Fibroblast of mammary gland (primary cell): ENCODE measurements around the gene ZSWIM6.
A peak's percentile ranks its signal among the peaks of the same experiment; 100 is the strongest.

Experiments
- DNase-seq: peaks from one replicate; pipeline ENCODE4 v3.0.0-alpha.2; 2010; ENCODE audit warnings: low read depth
- H3K4me3 ChIP-seq: 2 replicates; pipeline ENCODE4 v1.5.1; 2011; ENCODE audit warnings: low read depth, mild to moderate bottlenecking, low read length, moderate library complexity; ENCODE audit not compliant: control insufficient read depth
- TF ChIP-seq, protein P1 (sequence below): conservative IDR thresholded peaks from 2 replicates; pipeline ENCODE4 v1.5.1; 2011; ENCODE audit warnings: low read depth, low read length, inconsistent platforms; ENCODE audit not compliant: control insufficient read depth, insufficient read depth

ZSWIM6 gene

GRCh38 chr5:61304590-61305381 lies 27.3 kb upstream of the ZSWIM6 start:
- H3K4me3 ChIP-seq, result no peak overlapping the region
- TF ChIP-seq, protein P1, sequence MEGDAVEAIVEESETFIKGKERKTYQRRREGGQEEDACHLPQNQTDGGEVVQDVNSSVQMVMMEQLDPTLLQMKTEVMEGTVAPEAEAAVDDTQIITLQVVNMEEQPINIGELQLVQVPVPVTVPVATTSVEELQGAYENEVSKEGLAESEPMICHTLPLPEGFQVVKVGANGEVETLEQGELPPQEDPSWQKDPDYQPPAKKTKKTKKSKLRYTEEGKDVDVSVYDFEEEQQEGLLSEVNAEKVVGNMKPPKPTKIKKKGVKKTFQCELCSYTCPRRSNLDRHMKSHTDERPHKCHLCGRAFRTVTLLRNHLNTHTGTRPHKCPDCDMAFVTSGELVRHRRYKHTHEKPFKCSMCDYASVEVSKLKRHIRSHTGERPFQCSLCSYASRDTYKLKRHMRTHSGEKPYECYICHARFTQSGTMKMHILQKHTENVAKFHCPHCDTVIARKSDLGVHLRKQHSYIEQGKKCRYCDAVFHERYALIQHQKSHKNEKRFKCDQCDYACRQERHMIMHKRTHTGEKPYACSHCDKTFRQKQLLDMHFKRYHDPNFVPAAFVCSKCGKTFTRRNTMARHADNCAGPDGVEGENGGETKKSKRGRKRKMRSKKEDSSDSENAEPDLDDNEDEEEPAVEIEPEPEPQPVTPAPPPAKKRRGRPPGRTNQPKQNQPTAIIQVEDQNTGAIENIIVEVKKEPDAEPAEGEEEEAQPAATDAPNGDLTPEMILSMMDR, result no peak
- peak; percentile 94 for DNase-seq

GRCh38 chr5:61306531-61307131 lies 25.4 kb upstream of the ZSWIM6 start:
- H3K4me3 ChIP-seq, result peak overlapping the region; percentile 3
- TF ChIP-seq, protein P1, result no peak

DNA sequence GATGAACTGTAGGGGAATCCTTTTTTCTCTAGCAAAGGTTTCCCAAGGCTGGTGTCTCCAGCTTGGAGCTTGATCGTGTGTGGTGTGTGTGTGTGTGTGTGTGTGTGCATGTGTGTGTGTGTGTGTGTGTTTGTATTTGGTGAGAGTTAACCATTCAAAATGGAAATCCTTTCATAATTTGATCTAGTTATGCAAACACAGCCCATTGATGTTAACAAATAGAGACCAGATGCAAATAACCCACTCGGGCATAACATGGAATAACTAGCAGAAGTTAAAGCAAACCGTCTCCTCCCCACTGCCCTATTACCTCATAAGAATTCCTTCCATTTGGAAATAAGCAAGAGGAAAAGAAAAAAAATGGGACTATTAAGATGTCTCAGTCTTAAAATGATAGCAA lies 24.9 kb upstream of the ZSWIM6 start:
- DNase-seq, result no peak
- TF ChIP-seq, protein P1, result no peak
- H3K4me3 ChIP-seq, result no peak overlapping the region

More at GRCh38 chr5:61306531-61307131, 25.4 kb upstream of the ZSWIM6 start:
- peak; percentile 88 for DNase-seq

DNA sequence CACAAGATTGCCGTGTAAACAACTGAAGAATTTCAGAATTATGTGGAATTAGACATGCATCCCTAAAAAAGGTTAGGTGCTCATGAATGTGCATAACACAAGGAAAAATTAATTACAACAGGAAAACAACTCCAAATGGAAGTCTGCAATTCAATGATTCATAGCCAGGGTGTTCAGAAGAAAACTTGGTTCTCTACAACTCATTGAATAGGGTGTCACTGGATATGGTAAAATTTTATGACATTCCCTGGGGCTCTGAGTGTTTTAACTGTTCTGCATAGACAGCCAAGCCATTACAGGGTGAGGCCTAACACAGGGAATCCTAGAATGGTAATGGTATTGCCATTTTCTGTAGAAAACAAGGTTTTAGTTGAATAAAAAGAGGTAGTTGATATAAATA lies 24.4 kb upstream of the ZSWIM6 start:
- DNase-seq, result no peak
- H3K4me3 ChIP-seq, result no peak overlapping the region
- TF ChIP-seq, protein P1, result no peak

DNA sequence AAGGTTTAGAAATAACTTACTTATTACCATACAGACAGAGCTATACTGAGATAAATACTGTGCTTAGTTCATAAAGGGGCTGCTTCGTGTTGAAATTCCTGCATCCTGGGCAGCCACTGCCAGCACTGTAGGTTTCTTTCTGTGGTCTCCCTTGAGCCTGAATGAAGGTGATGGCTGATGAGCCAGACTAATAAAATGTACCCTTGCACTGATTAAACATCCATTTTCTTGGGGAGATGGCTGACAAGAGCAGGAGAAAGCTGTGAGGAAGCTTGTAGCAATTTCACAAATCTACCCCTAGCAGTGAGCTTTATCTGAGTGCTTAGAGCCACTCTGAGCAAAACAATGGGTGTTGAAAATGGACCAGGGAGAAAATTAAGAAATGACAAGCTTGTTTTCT lies 23.3 kb upstream of the ZSWIM6 start:
- TF ChIP-seq, protein P1, result no peak
- no peak for DNase-seq
- H3K4me3 ChIP-seq, result no peak overlapping the region

GRCh38 chr5:61309115-61309514 lies 22.9 kb upstream of the ZSWIM6 start:
- TF ChIP-seq, protein P1, result no peak
- H3K4me3 ChIP-seq, result no peak overlapping the region
- DNase-seq, result no peak
